H9 (cell line): Measurements from ENCODE around the gene ZNF280D. TPM values are rescaled to one million over a fixed set of nuclear protein-coding genes. Genes with fewer than 3 reads are reported as not detected.

Experiments used
- DNase-seq: peaks from one replicate; pipeline ENCODE4 v3.0.0-alpha.2; 2017
- H2AFZ ChIP-seq: one replicate; pipeline ENCODE4 v1.6.1; 2013; ENCODE audit warnings: mild to moderate bottlenecking, low read length, control low read depth, moderate library complexity
- H2AK5ac ChIP-seq: 2 replicates; pipeline ENCODE4 v1.6.1; 2013; ENCODE audit warnings: low read length, control low read depth, mixed read lengths; ENCODE audit not compliant: insufficient read length
- H2BK120ac ChIP-seq: one replicate; pipeline ENCODE4 v1.6.1; 2013; ENCODE audit warnings: low read depth, mild to moderate bottlenecking, low read length, control low read depth, inconsistent platforms; ENCODE audit not compliant: poor library complexity, severe bottlenecking
- H2BK12ac ChIP-seq: 2 replicates; pipeline ENCODE4 v1.6.1; 2013; ENCODE audit warnings: low read length, control low read depth, mixed read lengths, low read depth; ENCODE audit not compliant: insufficient read length
- H2BK15ac ChIP-seq: 2 replicates; pipeline ENCODE4 v1.6.1; 2013; ENCODE audit warnings: low read depth, low read length, control low read depth
- H2BK20ac ChIP-seq: one replicate; pipeline ENCODE4 v1.6.1; 2013; ENCODE audit warnings: low read depth, mild to moderate bottlenecking, low read length, control low read depth, inconsistent platforms; ENCODE audit not compliant: poor library complexity, severe bottlenecking
- H2BK5ac ChIP-seq: 2 replicates; pipeline ENCODE4 v1.6.1; 2013; ENCODE audit warnings: low read length, control low read depth, mixed read lengths; ENCODE audit not compliant: insufficient read length
- H3K14ac ChIP-seq: 2 replicates; pipeline ENCODE4 v1.6.1; 2013; ENCODE audit warnings: low read length, control low read depth; ENCODE audit not compliant: insufficient read depth
- H3K18ac ChIP-seq: 2 replicates; pipeline ENCODE4 v1.6.1; 2013; ENCODE audit warnings: low read depth, mild to moderate bottlenecking, mixed read lengths, low read length, control low read depth; ENCODE audit not compliant: insufficient read length
- H3K23ac ChIP-seq: 2 replicates; pipeline ENCODE4 v1.6.1; 2013; ENCODE audit warnings: low read length, control low read depth, mixed read lengths, low read depth; ENCODE audit not compliant: insufficient read length
- H3K23me2 ChIP-seq: 2 replicates; pipeline ENCODE4 v1.6.1; 2013; ENCODE audit warnings: low read depth, mild to moderate bottlenecking, mixed read lengths, low read length, control low read depth; ENCODE audit not compliant: insufficient read length, poor library complexity, severe bottlenecking
- H3K27ac ChIP-seq: 2 replicates; pipeline ENCODE4 v1.5.1; 2013; ENCODE audit warnings: low read length, control low read depth, mixed read lengths, low read depth; ENCODE audit not compliant: insufficient read length
- H3K27me3 ChIP-seq: 2 replicates; pipeline ENCODE4 v1.6.1; 2013; ENCODE audit warnings: low read length, control low read depth, inconsistent platforms; ENCODE audit not compliant: insufficient read depth
- H3K4ac ChIP-seq: 2 replicates; pipeline ENCODE4 v1.6.1; 2013; ENCODE audit warnings: low read depth, mild to moderate bottlenecking, control low read depth, inconsistent platforms, low read length, moderate library complexity
- H3K4me1 ChIP-seq: 2 replicates; pipeline ENCODE4 v1.6.1; 2013; ENCODE audit warnings: low read length, control low read depth, inconsistent platforms; ENCODE audit not compliant: insufficient read depth
- H3K4me2 ChIP-seq: 2 replicates; pipeline ENCODE4 v1.6.1; 2013; ENCODE audit warnings: low read length, control low read depth, mixed read lengths; ENCODE audit not compliant: insufficient read length, insufficient read depth
- H3K56ac ChIP-seq: 2 replicates; pipeline ENCODE4 v1.6.1; 2013; ENCODE audit warnings: low read depth, mild to moderate bottlenecking, mixed read lengths, low read length, control low read depth; ENCODE audit not compliant: insufficient read length
- H3K79me1 ChIP-seq: 2 replicates; pipeline ENCODE4 v1.6.1; 2013; ENCODE audit warnings: low read depth, mild to moderate bottlenecking, moderate library complexity, low read length, control low read depth, inconsistent platforms; ENCODE audit not compliant: insufficient read depth, poor library complexity, severe bottlenecking
- H3K79me2 ChIP-seq: 2 replicates; pipeline ENCODE4 v1.6.1; 2013; ENCODE audit warnings: low read length, control low read depth, inconsistent platforms; ENCODE audit not compliant: insufficient read depth
- H3K9ac ChIP-seq: 2 replicates; pipeline ENCODE4 v1.6.1; 2013; ENCODE audit warnings: low read length, control low read depth, mixed read lengths; ENCODE audit not compliant: insufficient read length; ENCODE audit errors: extremely low read depth
- H3K9me3 ChIP-seq: one replicate; pipeline ENCODE4 v1.6.1; 2013; ENCODE audit warnings: low read depth, low read length, inconsistent platforms; ENCODE audit not compliant: control insufficient read depth
- H3T11ph ChIP-seq: one replicate; pipeline ENCODE4 v1.6.1; 2013; ENCODE audit warnings: mild to moderate bottlenecking, low read length, control low read depth, inconsistent platforms
- H4K20me1 ChIP-seq: one replicate; pipeline ENCODE4 v1.6.1; 2013; ENCODE audit not compliant: control insufficient read depth, insufficient read length, insufficient read depth
- H4K5ac ChIP-seq: 2 replicates; pipeline ENCODE4 v1.6.1; 2013; ENCODE audit warnings: low read depth, mild to moderate bottlenecking, mixed read lengths, low read length, control low read depth; ENCODE audit not compliant: insufficient read length
- H4K8ac ChIP-seq: replicated peaks from 2 replicates; pipeline ENCODE4 v1.6.1; 2013; ENCODE audit warnings: low read length, control low read depth, mixed read lengths, low read depth; ENCODE audit not compliant: insufficient read length
- H4K91ac ChIP-seq: 2 replicates; pipeline ENCODE4 v1.6.1; 2013; ENCODE audit warnings: low read depth, mild to moderate bottlenecking, moderate library complexity, mixed read lengths, low read length, control low read depth; ENCODE audit not compliant: insufficient read length
- H3K27ac Mint-ChIP-seq, 3 experiments: 2 replicates in 2 of 3; 3 replicates in 1 of 3; pipeline ENCODE4 v1.8.0; 2020 to 2021; ENCODE audit warnings: mixed read lengths in 3 of 3, mild to moderate bottlenecking in 1 of 3, moderate library complexity in 1 of 3
- H3K27me3 Mint-ChIP-seq: 2 replicates; pipeline ENCODE4 v1.8.0; 2021; ENCODE audit warnings: low read depth, mild to moderate bottlenecking, moderate library complexity, mixed read lengths
- H3K36me3 Mint-ChIP-seq, 3 experiments: 2 replicates in 2 of 3; 3 replicates in 1 of 3; pipeline ENCODE4 v1.8.0; 2020 to 2021; ENCODE audit warnings: low read depth in 3 of 3, mixed read lengths in 3 of 3; ENCODE audit not compliant: insufficient read depth in 1 of 3
- H3K4me1 Mint-ChIP-seq, 2 experiments: 2 replicates each; pipeline ENCODE4 v1.8.0; 2020; ENCODE audit warnings: mixed read lengths in 2 of 2
- H3K4me3 Mint-ChIP-seq, 2 experiments: 2 replicates in 1 of 2; 3 replicates in 1 of 2; pipeline ENCODE4 v1.8.0; 2020 to 2021; ENCODE audit warnings: mild to moderate bottlenecking in 2 of 2, mixed read lengths in 2 of 2, moderate library complexity in 1 of 2
- H3K9me3 Mint-ChIP-seq, 2 experiments: 2 replicates in 1 of 2; 3 replicates in 1 of 2; pipeline ENCODE4 v1.8.0; 2020; ENCODE audit warnings: mild to moderate bottlenecking in 2 of 2, mixed read lengths in 2 of 2, moderate library complexity in 1 of 2
- CTCF ChIP-seq: fragments of 200-600 bp; sonication (generic); conservative IDR thresholded peaks from 3 replicates; pipeline ENCODE4 v1.8.0; 2021; ENCODE audit warnings: antibody characterized with exemption, mild to moderate bottlenecking
- total RNA-seq: library from RNA; stranded (reverse); gene quantifications from 2 replicates; pipeline ENCODE4 v1.2.1, GENCODE V29; 2021

ZNF280D gene
- total RNA-seq, 1 experiment from 2014 or later: 5.7 TPM

GRCh38 chr15:56640127-56640526 is 93.2 kb downstream of the ZNF280D start:
- no peaks in the 10 kb centered on the region for H3K23me2 ChIP-seq
- H3K27me3 ChIP-seq: no peaks in the 10 kb centered on the region
- Mint-ChIP-seq H3K27ac (no peak overlapping the region; a peak in 1 of 7 replicates), H3K4me1 (peaks cover 6 to 17% of the 10 kb centered on the region in 2 experiments; a peak in 3 of 4 replicates), H3K4me3 (no peak overlapping the region), H3K36me3 (no peaks in the 10 kb centered on the region), H3K27me3 (no peaks in the 10 kb centered on the region), H3K9me3 (no peaks in the 10 kb centered on the region)
- H3K79me1 ChIP-seq: no peaks in the 10 kb centered on the region
- TF ChIP-seq CTCF: no peak
- no peak overlapping the region for H4K8ac ChIP-seq
- no peak overlapping the region for H4K91ac ChIP-seq
- no peak overlapping the region for H3K56ac ChIP-seq
- no peak overlapping the region for H3K14ac ChIP-seq
- no peak overlapping the region for H2BK12ac ChIP-seq
- no peak overlapping the region for H4K5ac ChIP-seq
- no peak overlapping the region for H3T11ph ChIP-seq
- H2BK120ac ChIP-seq: no peak overlapping the region
- H2BK15ac ChIP-seq: no peak overlapping the region
- DNase-seq: no peak
- H2BK5ac ChIP-seq: no peak overlapping the region
- no peaks in the 10 kb centered on the region for H3K4me1 ChIP-seq
- H4K20me1 ChIP-seq: no peaks in the 10 kb centered on the region
- H3K18ac ChIP-seq: no peak overlapping the region
- H3K23ac ChIP-seq: no peak overlapping the region
- no peak overlapping the region for H2AK5ac ChIP-seq
- H3K4me2 ChIP-seq: no peak overlapping the region
- H3K9me3 ChIP-seq: no peaks in the 10 kb centered on the region
- no peak overlapping the region for H2BK20ac ChIP-seq
- no peak overlapping the region for H2AFZ ChIP-seq
- no peaks in the 10 kb centered on the region for H3K79me2 ChIP-seq
- no peak overlapping the region for H3K9ac ChIP-seq
- H3K27ac ChIP-seq: no peak overlapping the region
- H3K4ac ChIP-seq: no peak overlapping the region
